GM06990 (cell line): ENCODE data around the gene PYY.

Experiments used
- DNase-seq: peaks from one replicate; pipeline ENCODE4 v3.0.0-alpha.2; 2011; ENCODE audit not compliant: insufficient read length; ENCODE audit errors: extremely low read depth
- H3K27me3 ChIP-seq: replicated peaks from 2 replicates; pipeline ENCODE4 v1.6.0; 2011; ENCODE audit warnings: low read length; ENCODE audit not compliant: control insufficient read depth, insufficient read depth
- H3K36me3 ChIP-seq: 2 replicates; pipeline ENCODE4 v1.5.1; 2011; ENCODE audit warnings: low read length; ENCODE audit not compliant: control insufficient read depth, insufficient read depth
- H3K4me3 ChIP-seq: replicated peaks from 2 replicates; pipeline ENCODE4 v1.5.1; 2011; ENCODE audit warnings: low read depth, mild to moderate bottlenecking, control low read depth, low read length
- TF ChIP-seq, protein P1 (sequence below): IDR thresholded peaks from 2 replicates; pipeline ENCODE4 v1.5.1; 2011; ENCODE audit warnings: low read length, control low read depth, mild to moderate bottlenecking, inconsistent platforms; ENCODE audit not compliant: insufficient read depth, poor library complexity, severe bottlenecking

Gene PYY

DNA sequence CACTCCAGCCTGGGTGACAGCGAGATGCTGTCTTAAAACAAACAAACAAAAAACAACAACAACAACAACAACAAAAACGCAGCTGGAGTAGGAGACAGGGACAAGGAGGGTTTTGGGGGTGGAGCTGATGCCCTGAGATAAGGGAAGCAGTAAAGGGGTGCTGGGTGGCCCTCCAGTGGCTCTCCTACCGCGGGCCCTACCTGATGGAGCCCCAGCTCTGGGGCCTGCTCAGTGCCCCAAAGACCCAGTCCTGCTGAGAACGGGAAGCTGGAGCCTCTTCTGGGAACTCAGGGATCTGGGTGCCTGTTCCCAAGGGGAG is 29.4 kb upstream of the PYY start:
- DNase-seq, result no peak
- TF ChIP-seq, protein P1, sequence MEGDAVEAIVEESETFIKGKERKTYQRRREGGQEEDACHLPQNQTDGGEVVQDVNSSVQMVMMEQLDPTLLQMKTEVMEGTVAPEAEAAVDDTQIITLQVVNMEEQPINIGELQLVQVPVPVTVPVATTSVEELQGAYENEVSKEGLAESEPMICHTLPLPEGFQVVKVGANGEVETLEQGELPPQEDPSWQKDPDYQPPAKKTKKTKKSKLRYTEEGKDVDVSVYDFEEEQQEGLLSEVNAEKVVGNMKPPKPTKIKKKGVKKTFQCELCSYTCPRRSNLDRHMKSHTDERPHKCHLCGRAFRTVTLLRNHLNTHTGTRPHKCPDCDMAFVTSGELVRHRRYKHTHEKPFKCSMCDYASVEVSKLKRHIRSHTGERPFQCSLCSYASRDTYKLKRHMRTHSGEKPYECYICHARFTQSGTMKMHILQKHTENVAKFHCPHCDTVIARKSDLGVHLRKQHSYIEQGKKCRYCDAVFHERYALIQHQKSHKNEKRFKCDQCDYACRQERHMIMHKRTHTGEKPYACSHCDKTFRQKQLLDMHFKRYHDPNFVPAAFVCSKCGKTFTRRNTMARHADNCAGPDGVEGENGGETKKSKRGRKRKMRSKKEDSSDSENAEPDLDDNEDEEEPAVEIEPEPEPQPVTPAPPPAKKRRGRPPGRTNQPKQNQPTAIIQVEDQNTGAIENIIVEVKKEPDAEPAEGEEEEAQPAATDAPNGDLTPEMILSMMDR, result no peak
- H3K4me3 ChIP-seq, result no peak overlapping the region
- H3K36me3 ChIP-seq, result no peaks in the 10 kb centered on the region
- H3K27me3 ChIP-seq, result peaks cover 6% of the 10 kb centered on the region

- Histone ChIP-seq H3K27me3 (peaks cover 6% of the 10 kb centered on the region), H3K4me3 (no peak overlapping the region), H3K36me3 (no peaks in the 10 kb centered on the region)
- DNase-seq, result no peak
- TF ChIP-seq, protein P1, result no peak
These were observed 28.4 kb upstream of the PYY start for GRCh38 chr17:43982171-43982570.

- Histone ChIP-seq H3K27me3 (peaks cover 4% of the 10 kb centered on the region), H3K4me3 (no peak overlapping the region), H3K36me3 (no peaks in the 10 kb centered on the region)
- DNase-seq, result no peak
- TF ChIP-seq, protein P1, result no peak
These were observed 25.9 kb upstream of the PYY start for GRCh38 chr17:43979671-43980070.

DNA sequence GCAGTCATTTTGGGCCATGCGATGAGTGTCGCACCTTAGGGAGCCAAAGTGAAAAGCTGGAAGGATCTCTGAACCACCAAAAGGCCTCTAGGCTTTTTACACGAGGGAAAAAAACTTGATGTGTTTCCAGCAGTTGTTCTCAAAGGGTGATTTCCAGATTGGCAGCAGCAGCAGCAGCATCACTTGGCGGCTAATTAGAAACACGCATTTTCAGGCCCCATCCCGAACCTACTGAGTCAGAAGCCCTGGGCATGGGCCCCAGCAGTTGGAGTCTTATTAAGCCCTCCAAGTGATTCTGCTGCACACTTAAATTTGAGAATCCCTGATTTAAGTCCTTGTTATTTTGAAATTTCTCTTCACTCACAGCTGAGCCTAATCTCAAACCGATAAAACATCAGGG is 25.3 kb upstream of the PYY start:
- no peak for DNase-seq
- no peaks in the 10 kb centered on the region for H3K36me3 ChIP-seq
- no peak overlapping the region for H3K4me3 ChIP-seq
- peaks cover 4% of the 10 kb centered on the region for H3K27me3 ChIP-seq
- TF ChIP-seq, protein P1, result no peak

- H3K27me3 ChIP-seq, result peaks cover 3% of the 10 kb centered on the region; the same call in 1 of the 2 replicates
- TF ChIP-seq, protein P1, result no peak
These were observed 24.3 kb upstream of the PYY start for GRCh38 chr17:43978078-43978477.

More at GRCh38 chr17:43978078-43978477, 24.3 kb upstream of the PYY start:
- Histone ChIP-seq H3K4me3 (no peak overlapping the region), H3K36me3 (no peaks in the 10 kb centered on the region)
- DNase-seq, result no peak
